ENCODE data around the gene FEN1.

GRCh38 chr11:61792310-61793082 is at the start of gene FEN1, which contains the start of gene TMEM258:
- TF ChIP-seq, protein P1, sequence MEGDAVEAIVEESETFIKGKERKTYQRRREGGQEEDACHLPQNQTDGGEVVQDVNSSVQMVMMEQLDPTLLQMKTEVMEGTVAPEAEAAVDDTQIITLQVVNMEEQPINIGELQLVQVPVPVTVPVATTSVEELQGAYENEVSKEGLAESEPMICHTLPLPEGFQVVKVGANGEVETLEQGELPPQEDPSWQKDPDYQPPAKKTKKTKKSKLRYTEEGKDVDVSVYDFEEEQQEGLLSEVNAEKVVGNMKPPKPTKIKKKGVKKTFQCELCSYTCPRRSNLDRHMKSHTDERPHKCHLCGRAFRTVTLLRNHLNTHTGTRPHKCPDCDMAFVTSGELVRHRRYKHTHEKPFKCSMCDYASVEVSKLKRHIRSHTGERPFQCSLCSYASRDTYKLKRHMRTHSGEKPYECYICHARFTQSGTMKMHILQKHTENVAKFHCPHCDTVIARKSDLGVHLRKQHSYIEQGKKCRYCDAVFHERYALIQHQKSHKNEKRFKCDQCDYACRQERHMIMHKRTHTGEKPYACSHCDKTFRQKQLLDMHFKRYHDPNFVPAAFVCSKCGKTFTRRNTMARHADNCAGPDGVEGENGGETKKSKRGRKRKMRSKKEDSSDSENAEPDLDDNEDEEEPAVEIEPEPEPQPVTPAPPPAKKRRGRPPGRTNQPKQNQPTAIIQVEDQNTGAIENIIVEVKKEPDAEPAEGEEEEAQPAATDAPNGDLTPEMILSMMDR (IDR thresholded peaks at IDR 0.05; ENCODE audit: low read depth, low read length, poor library complexity, severe bottlenecking), result no peak
- no peak for TF ChIP-seq EZH2phosphoT487 (IDR thresholded peaks at IDR 0.05; ENCODE audit: borderline replicate concordance, low read length)
